Hindlimb muscle (tissue), 1 donor: ENCODE measurements around the gene GATAD2A. TPM values are rescaled to one million over a fixed set of nuclear protein-coding genes. Genes with fewer than 3 reads are reported as not detected.

Experiments used
- DNase-seq: peaks from one replicate; pipeline ENCODE4 v3.0.0-alpha.2; 2013
- polyA plus RNA-seq: library from polyadenylated mRNA; unstranded; fragments of 120-200 nt; gene quantifications from one replicate; pipeline ENCODE4 v1.2.1, GENCODE V29; 2013; ENCODE audit not compliant: insufficient read length

Gene GATAD2A
- polyA plus RNA-seq, 1 donor, result 56.4 TPM

DNA sequence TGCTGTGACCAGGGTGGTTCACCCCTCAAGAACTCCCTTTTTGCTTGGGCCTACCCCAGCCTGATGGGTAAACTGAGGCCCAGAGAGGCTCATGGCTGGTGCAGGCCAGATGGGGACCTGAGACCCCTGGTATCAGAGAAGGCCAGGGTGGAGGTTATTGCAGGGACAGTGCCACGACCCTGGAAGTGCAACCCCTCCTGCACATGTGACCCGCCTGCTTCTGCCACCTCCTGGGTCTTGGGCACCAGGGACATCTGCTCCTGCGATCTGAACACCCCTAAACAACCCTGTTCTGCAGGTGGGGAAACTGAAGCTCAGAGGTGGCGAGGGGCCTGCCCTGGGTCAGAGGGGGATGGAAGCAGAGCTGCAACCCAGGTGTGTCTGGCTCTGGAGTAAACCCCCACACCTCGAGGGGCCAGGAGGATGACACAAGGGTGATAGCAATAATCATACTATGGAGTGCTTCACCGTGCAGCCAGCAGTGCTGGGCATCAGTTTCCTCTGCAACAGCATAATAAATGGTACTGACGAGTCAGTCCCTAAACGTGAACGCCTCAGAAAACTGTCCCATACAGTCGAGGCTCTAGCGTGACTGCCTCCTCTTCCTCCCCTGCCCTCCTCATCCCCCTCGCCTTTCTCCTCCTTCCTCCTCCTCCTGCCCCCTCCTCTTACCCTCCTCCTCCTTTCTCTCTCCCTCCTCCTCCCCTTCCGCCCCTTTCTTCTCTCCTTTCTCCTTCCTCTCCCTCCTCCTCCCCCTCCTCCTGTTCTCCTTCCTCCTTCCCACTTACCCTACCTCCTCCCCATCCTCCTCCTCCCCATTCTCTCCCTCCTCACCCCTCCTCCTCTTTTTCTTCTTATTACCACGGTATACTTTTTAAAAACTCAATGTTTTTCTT lies 127.6 kb downstream of the GATAD2A start:
- no peak for DNase-seq

DNA sequence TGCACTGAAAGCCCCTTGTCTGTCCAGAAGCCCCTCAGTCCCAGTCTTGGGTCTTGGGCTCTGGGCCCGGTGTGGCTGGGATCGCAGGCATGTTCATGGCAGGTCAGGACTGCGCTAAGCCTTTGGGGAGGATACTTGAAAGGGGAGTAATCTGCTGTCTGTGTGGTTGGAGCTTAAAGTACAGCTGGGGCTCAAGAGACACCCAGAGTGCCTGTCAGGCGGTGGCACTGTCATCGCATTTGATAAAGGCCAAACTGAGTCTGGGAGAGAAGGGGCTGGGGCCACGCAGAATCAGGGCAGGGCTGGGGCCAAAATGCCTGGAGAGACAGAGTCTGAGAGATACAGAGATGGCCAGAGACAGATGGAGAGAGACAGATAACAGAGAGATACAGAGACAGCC lies 128.4 kb downstream of the GATAD2A start:
- DNase-seq, result no peak

DNA sequence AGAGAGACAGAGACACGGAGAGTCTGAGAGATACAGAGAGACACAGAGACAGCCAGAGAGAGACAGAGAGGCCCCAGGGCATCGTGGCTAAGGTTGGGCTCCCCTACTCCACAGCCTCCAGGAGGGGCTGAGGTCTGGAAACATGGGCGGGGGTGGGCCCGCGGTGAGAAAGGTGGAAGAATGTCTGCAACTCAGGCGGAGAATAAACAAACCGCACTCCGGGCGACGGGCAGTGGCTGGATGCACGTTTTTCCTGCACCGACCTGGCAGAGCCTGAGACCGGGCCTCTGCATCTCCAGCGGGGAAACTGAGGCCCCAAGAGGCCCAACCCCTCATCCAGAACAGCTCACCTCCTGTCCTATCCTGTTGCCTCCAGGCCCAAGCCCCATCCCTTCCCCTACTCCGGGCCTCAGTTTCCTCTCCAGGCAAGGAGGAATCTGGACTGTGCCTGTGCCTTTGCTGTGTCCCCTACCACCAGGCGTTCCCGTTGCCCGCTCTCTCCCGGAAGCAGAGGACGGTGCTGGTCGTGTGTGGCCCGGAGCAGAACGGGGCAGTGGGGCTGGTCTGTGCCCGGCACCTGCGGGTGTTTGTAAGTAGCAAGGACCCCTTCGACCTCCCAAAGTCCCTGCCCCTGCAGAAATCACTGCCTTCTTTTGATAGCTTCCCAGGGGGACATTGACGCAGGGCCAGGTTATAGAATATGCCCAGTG lies 129.2 kb downstream of the GATAD2A start:
- no peak for DNase-seq

DNA sequence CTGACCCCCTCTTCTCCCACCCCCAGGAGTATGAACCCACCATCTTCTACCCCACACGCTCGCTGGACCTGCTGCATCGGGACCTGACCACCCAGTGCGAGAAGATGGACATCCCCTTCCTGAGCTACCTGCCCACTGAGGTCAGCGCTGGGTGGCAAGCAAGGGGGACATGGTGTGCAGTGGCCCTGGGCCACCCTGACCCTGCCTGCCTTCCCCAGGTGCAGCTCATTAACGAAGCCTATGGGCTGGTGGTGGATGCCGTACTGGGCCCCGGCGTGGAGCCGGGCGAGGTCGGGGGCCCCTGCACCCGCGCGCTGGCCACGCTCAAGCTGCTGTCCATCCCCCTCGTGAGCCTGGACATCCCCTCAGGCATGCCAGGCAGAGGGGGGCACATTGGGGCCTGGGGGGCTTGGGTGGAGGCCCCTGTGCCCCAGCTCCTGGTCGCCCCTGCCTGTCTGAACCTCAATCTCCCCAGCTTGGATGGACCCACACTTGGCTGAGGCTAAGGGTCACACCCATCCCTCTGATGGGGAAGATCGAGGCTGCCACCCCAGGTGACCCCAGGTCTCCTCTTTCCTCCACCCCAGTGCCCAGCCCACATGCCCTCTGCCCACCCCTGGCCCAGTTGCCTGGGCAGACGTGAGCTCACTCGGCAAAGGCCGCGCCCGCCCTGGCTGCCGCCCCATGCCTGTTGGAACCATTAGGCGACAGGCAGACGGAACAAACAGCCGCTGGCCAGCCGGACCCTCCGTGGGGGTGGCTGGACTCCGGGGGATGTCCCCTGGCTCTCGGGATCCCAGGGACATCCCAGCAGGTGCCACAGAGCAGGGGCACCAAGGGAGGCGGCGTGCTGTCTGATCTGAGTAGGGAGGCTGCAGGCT lies 130.1 kb downstream of the GATAD2A start:
- no peak for DNase-seq

- no peak for DNase-seq
Observed at GRCh38 chr19:19537075-19538048, 131.9 kb downstream of the GATAD2A start.

DNA sequence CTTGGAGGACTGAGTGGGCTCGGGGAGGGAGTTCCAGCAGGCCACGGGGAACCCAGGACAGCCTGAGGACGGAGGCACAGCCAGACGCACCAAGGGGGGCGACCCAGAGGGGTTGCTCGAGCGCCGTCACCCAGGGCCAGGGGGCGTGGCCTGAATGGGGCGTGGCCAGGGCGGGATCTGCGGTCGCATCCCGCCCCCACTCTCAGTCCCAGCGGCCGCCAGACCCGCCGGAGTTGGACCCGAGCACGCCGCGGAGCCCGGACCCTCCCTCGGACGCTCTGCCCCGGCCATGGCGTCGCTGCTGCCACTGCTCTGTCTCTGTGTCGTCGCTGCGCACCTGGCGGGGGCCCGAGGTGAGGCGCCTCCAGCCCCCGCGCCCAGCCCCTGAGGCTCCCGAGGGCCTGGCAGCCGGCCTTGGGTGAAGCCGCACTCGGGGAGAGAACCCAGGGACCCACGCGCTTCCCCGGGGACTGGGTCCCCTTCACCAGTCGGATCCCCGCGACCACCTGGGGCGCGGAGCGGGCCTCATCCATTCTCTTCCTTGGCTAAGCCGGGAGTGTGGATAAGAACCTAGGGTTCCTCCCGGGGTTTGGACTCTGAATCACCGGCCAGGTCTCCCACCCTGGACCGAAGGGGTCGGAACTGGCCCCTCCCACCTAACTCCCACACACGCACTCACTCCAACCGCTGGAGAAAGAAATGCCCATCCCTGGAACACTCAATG lies 132.7 kb downstream of the GATAD2A start, which contains the start of gene CILP2:
CILP2 (plus strand) TSS at position 205 of the 724 bp plus-strand sequence; CDS start at position 290, 85 bp downstream.
- DNase-seq, result no peak

- no peak for DNase-seq
Observed at GRCh38 chr19:19538785-19539166, 133.3 kb downstream of the GATAD2A start.

DNA sequence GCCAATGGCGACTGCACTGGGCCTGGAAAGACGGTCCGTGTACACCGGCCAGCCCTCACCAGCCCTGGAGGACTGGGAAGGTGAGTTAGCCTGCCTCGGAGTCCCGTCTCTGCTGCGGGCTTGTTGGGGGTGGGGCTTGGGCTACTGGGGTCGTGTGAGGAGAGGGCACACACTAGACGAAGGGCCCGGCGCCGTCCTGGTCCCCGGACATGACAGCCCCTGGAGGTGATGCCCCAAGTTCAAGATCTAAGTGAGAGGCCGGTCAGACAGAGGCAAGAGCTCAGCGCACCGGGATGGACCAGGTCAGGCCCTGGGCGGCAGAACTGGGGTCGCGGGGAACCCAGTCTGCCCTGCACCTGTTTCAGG lies 134.2 kb downstream of the GATAD2A start:
- no peak for DNase-seq

- no peak for DNase-seq
Observed at GRCh38 chr19:19540064-19540714, 134.7 kb downstream of the GATAD2A start.

DNA sequence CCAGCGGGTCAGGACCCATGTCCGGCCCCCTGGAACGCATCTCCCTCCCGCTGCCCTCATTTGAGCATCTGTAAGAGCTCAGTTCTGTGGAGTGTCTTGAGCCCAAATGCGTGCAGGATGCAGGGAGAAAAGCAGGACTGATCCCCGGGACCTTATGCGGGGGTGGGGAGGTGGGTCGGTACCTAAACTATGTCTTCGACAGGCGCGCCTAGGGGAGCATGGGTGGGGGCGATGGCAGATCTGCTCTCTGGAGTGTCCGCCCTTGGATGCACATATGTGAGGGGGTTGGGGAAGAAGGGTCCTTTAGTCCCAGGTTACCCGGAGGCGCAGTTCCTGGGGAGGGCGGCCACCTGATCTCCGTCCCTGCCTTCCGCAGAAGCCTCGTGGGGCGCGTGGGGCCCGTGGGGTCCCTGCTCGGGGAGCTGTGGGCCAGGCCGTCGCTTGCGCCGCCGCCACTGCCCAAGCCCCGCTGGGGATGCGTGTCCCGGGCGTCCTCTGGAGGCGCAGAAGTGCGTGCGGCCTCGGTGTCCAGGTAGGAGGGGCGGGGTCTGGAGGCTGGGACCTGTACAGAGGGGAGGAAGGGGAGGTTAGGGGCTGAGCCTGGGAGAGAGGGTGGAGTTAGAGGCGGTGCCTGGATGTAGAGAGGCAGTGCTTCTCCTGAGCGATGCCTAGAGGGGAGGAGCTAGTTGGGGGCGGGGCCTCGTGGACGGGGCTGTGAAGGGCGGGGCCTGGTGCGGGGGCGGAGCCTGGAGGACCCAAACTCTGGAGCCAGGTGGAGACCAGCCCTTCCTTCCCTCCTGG lies 135.4 kb downstream of the GATAD2A start:
- DNase-seq, result no peak

GRCh38 chr19:19541616-19542015 lies 136.1 kb downstream of the GATAD2A start:
- no peak for DNase-seq

- DNase-seq, result no peak
Observed at GRCh38 chr19:19542507-19542906, 137.0 kb downstream of the GATAD2A start.

DNA sequence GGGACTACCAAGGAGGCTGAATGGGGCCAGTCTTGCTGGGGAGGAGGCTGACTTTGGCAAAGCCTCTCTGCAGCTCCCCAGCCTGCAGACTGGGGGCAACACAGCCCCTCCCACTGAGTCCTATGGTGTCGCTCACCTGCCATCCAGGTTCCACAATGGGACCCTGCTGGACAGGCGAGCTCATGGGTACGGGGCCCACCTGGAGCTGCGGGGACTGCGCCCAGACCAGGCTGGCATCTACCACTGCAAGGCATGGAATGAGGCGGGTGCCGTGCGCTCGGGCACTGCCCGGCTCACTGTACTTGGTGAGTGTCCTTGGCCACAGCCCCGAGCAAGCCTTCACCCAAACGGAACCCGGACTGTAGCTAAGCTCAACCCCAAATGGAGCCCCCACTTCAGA lies 137.6 kb downstream of the GATAD2A start:
- DNase-seq, result no peak

DNA sequence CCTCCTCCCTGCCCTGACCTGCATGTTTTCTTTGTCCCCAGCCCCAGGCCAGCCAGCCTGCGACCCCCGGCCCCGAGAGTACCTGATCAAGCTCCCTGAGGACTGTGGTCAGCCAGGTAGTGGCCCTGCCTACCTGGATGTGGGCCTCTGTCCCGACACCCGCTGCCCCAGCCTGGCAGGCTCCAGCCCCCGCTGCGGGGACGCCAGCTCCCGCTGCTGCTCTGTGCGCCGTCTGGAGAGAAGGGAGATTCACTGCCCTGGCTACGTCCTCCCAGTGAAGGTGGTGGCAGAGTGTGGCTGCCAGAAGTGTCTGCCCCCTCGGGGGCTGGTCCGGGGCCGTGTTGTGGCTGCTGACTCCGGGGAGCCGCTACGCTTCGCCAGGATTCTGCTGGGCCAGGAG lies 138.2 kb downstream of the GATAD2A start:
- no peak for DNase-seq

- DNase-seq, result no peak
Observed at GRCh38 chr19:19544257-19544953, 138.9 kb downstream of the GATAD2A start.

DNA sequence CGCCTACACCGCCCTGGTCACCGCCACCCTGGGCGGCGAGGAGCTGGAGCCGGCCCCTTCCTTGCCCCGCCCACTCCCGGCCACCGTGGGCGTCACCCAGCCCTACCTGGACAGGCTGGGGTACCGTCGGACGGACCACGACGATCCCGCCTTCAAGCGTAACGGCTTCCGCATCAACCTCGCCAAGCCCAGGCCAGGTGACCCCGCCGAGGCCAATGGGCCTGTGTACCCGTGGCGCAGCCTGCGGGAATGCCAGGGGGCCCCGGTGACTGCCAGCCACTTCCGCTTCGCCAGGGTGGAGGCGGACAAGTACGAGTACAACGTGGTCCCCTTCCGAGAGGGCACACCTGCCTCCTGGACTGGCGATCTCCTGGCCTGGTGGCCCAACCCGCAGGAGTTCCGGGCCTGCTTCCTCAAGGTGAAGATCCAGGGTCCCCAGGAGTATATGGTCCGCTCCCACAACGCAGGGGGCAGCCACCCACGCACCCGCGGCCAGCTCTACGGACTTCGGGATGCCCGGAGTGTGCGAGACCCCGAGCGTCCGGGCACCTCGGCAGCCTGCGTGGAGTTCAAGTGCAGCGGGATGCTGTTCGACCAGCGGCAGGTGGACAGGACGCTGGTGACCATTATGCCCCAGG lies 139.6 kb downstream of the GATAD2A start:
- DNase-seq, result no peak

DNA sequence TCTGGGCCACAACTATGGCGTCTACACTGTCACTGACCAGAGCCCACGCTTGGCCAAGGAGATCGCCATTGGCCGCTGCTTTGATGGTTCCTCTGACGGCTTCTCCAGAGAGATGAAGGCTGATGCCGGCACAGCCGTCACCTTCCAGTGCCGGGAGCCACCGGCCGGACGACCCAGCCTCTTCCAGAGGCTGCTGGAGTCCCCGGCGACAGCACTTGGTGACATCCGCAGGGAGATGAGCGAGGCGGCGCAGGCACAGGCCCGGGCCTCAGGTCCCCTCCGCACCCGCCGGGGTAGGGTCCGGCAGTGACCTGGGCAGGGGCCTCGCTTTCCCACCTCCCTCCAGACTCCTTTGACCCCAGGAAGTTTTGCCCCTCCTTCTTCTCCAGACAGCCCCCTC lies 140.2 kb downstream of the GATAD2A start:
- DNase-seq, result no peak

GRCh38 chr19:19546751-19547162 lies 141.3 kb downstream of the GATAD2A start:
- DNase-seq, result no peak
